Measurements from ENCODE around the gene RHO. TPM values are rescaled to one million over a fixed set of nuclear protein-coding genes. Genes with fewer than 3 reads are reported as not detected.

Gene RHO
- total RNA-seq, 4 donors from 2014 or later = not detected

DNA sequence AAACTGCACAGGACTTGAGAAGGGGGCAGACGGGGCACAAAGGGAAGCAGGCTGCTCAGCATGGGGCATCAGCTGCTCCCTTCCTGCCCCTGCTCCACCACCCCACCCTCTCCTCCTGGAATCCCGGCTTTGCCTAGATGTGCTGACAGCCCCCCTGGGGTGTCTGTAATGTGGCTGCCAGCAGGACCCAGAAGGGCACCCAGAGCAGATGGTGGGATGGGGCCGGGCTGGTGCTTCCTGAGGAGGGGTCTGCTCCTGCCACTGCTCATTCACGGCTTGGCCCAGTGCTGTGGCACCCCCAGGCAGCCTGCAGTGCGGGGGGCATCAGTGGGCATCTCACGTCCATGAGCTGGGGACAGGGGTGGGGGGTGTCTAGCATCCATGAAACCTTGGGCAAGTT is 24.7 kb downstream of the RHO start:
- Histone ChIP-seq H3K27ac (no peak overlapping the region), H3K4me1 (peaks cover 0 to 46% (median 6%) of the 10 kb centered on the region in 3 donors), H3K4me3 (no peak overlapping the region), H3K36me3 (peaks cover 0 to 28% of the 10 kb centered on the region in 2 donors), H3K27me3 (no peaks in the 10 kb centered on the region), H3K9me3 (no peaks in the 10 kb centered on the region)
- WGBS, 2 donors (ENCODE audit: low coverage in 1 of 2) = 78 to 85% methylated on average over 1 to 2 of the region's 6 CpGs
- TF ChIP-seq POLR2A (IDR thresholded peaks at IDR 0.05) (no peak), EP300 (IDR thresholded peaks at IDR 0.05) (no peak), POLR2AphosphoS5 (IDR thresholded peaks at IDR 0.05) (no peak)
- TF ChIP-seq, protein P1, sequence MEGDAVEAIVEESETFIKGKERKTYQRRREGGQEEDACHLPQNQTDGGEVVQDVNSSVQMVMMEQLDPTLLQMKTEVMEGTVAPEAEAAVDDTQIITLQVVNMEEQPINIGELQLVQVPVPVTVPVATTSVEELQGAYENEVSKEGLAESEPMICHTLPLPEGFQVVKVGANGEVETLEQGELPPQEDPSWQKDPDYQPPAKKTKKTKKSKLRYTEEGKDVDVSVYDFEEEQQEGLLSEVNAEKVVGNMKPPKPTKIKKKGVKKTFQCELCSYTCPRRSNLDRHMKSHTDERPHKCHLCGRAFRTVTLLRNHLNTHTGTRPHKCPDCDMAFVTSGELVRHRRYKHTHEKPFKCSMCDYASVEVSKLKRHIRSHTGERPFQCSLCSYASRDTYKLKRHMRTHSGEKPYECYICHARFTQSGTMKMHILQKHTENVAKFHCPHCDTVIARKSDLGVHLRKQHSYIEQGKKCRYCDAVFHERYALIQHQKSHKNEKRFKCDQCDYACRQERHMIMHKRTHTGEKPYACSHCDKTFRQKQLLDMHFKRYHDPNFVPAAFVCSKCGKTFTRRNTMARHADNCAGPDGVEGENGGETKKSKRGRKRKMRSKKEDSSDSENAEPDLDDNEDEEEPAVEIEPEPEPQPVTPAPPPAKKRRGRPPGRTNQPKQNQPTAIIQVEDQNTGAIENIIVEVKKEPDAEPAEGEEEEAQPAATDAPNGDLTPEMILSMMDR (IDR thresholded peaks at IDR 0.05) = no peak
- ATAC-seq = no peak

DNA sequence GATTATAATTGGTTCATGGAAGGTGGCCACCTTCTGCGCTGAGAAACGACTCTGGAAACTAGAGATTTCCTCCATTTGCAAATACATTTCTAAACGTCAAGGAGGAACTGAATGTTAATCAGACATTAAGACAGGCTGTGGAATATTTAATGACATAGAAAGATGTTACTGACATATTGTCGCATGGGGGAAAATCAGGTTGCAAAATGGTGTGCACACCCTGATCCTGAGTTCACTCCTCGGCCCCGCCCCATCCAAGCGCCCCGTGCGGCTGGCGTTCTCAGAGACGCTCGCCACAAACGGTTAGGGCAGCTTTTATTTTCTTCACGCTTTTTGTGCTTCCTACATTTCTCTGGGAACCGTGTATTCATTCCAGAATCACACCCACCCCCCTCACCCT is 25.3 kb downstream of the RHO start:
- 66 to 69% methylated on average over 11 to 14 of the region's 15 CpGs for WGBS, 2 donors (ENCODE audit: low coverage in 1 of 2)
- H3K27ac ChIP-seq = peak overlapping the region in 1 of 4 donors; percentile 9
- no peaks in the 10 kb centered on the region for H3K27me3 ChIP-seq
- peaks cover 0 to 34% of the 10 kb centered on the region in 2 donors for H3K36me3 ChIP-seq
- ATAC-seq = no peak
- H3K4me3 ChIP-seq = no peak overlapping the region
- H3K4me1 ChIP-seq = peaks cover 0 to 51% (median 6%) of the 10 kb centered on the region in 3 donors
- TF ChIP-seq, protein P1 (IDR thresholded peaks at IDR 0.05) = no peak
- TF ChIP-seq POLR2AphosphoS5 (IDR thresholded peaks at IDR 0.05) (no peak), EP300 (IDR thresholded peaks at IDR 0.05) (no peak), POLR2A (IDR thresholded peaks at IDR 0.05) (no peak)
- H3K9me3 ChIP-seq = no peaks in the 10 kb centered on the region

DNA sequence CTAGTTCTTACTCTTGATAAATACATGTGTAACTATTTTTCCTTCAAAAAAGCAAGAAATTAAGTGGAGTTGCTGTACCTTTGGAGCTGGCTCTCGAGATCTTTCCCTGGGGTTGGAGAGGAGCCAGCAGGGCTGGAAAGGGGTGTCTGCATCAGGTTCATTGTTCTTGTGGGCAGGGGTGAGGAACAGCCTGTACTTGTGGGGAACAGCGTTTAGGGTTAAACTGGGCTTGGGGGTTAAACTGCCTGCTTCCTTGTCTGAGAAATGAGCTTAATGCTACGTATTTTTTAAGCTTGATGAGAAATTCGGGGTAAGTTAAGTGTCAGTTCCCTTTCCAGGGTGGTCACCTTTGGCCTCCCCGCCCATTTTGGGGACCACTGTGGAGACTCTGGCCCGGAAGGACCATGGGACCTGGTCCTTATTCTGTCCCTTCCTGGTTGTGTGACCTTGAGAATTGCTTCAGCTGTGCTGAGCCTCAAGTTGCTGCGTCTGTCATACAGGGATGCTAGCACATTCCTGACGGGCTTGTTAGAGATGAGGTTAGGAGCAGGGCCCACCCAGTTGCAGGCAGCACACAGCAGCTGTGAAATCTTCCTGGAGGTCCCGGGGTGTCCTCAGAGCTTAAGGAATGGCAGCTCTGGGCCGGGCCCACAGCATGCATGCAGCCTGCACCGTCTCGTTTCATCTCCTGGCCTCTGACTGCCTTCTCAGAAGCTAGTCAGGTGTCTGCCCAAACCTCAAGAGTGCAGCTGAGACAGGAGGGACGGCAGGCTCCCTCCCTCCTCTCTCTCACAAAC is 26.1 kb downstream of the RHO start:
- Histone ChIP-seq H3K36me3 (peaks cover 0 to 42% of the 10 kb centered on the region in 2 donors), H3K9me3 (no peaks in the 10 kb centered on the region), H3K4me3 (no peak overlapping the region), H3K27me3 (no peaks in the 10 kb centered on the region), H3K4me1 (peaks cover 0 to 60% (median 11%) of the 10 kb centered on the region in 3 donors), H3K27ac (peak overlapping the region in 3 of 4 donors; percentile 4 to 24 (median 9))
- no peak for ATAC-seq
- 36 to 70% methylated on average over 2 to 5 of the region's 13 CpGs for WGBS, 2 donors (ENCODE audit: low coverage in 1 of 2)
- TF ChIP-seq EP300 (IDR thresholded peaks at IDR 0.05) (no peak), POLR2AphosphoS5 (IDR thresholded peaks at IDR 0.05) (no peak), POLR2A (IDR thresholded peaks at IDR 0.05) (no peak)
- TF ChIP-seq, protein P1 (IDR thresholded peaks at IDR 0.05) = no peak

DNA sequence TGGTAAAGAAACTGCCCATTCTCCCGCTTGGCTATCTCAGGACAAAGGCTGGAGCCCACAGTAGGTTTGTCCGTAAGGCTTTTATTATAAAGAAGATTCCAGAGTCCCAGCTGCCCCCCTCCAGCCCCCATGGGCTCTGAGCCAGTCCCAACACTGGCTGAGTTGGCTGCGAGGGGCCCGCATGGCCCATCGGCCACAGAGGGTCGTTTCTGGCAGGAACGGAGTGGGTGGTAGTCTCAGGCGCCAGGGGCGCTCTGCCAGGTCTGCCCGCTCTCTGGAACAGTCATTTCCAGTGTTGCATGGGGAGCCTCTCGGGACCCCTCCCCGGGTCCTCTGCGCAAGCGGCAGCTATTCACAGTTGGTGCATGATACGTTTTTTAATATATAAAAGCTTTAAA is 26.7 kb downstream of the RHO start:
- TF ChIP-seq, protein P1 (IDR thresholded peaks at IDR 0.05) = no peak
- TF ChIP-seq POLR2A (IDR thresholded peaks at IDR 0.05) = no peak
- peak overlapping the region in 2 of 4 donors; percentile 24 to 45 for H3K27ac ChIP-seq
- H3K36me3 ChIP-seq = peaks cover 0 to 47% of the 10 kb centered on the region in 2 donors
- H3K27me3 ChIP-seq = no peaks in the 10 kb centered on the region
- ATAC-seq = no peak
- H3K4me1 ChIP-seq = peaks cover 0 to 66% (median 16%) of the 10 kb centered on the region in 3 donors
- no peaks in the 10 kb centered on the region for H3K9me3 ChIP-seq
- no peak overlapping the region for H3K4me3 ChIP-seq
- WGBS, 2 donors (ENCODE audit: low coverage in 1 of 2) = 68% methylated on average over 10 of the region's 15 CpGs; no CpG with 5 or more reads in 1 of the 2 donors

Measured in gastroesophageal sphincter (tissue), 4 donors.